HL-60/S4 treated with retinoic acid at 250 ng/mL for 4 days and 3 days (cell line): Measurements from ENCODE around the gene CCT2.

Experiments
- in situ Hi-C: fragments of 300-500 bp; cut with MboI; formaldehyde crosslinking; loops from 2 replicates; pipeline ENCODE4 v1.7.0; 2022; ENCODE audit warnings: low sequenced_read_pairs

Gene CCT2

DNA sequence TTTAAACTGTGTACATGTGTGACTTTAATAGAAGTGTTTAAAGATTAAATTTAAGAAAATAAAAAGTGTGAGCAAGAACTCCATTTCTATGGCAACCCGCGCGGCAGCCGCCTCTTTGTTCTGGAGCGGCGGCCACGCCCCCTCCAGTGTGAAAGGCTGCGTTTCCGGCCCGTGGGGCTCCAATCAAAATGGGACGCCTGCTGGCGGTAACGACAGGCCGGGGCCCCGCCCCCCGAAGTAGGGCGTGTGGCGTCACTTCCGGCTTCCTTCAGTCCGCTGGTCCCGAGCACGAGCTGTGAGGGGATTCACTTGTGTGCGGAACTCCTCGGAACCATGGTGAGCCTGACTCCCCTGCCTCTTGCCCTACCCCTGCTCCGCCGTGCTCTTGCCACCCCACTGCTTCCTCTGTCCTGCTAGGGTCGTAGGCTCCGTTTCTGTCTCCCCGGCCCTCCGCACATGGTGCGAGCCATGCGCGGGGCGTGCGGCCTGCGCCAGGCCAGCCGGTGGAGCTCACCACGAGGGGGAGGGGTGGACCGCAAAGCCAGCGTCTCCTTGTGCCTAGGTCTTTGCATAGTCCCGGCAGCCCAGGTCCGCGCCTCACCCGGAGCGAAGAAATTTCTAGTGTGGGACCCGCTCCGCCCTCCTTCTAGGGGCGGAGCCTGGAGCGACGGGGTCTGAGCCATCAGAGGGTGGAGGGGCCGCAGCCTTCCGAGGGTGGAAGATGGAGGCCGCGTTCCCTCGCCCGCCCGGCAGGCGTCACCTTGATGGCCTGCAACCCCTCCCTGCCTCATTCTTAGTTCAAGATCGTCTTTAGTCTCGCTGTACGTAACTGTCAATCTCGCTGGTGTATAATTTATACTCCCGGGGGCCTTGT lies at the start of gene CCT2:
Gene CCT2 (plus strand): TSS at position 271 of the 874 bp plus-strand sequence. CDS start 63 bp downstream, at position 334.
- in situ Hi-C loops: no loop called here

DNA sequence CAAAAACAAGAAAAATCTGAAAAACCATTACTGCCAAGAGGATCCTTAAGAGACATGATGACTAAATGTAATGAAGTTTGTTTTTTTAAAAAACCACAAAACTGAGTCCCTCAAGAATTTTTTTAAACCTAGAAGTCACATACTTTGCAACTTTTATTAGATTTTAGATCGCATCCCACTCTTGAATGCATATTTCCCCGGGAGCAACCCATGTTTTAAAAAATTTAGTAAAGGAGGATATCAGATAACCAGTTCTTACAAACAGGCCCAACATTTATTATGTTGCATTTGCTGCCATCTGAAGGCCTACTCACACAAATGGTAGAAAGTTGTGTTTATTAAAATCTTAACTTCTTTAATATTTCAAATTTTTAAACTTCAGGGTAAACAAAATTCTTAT lies 44.3 kb upstream of the CCT2 start:
- in situ Hi-C loops: no loop called here

DNA sequence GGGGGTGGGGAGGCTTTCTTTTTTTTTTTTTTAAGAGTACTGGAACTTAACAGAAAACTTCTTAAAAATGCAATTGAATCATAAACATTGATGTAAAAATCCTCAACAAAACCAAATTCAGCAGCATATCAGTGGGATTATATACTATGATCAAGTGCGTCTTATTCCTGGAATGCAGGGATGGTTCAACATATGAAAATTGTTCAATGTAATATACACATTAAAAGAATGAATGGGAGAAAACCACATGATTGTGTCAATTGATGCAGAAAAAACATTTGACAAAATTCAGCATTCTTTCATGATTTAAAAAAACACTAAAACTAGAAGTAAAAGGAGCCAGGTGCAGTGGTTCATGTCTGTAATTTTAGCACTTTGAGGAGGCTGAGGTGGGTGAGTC lies 41.2 kb upstream of the CCT2 start:
- in situ Hi-C loops: no loop called here

DNA sequence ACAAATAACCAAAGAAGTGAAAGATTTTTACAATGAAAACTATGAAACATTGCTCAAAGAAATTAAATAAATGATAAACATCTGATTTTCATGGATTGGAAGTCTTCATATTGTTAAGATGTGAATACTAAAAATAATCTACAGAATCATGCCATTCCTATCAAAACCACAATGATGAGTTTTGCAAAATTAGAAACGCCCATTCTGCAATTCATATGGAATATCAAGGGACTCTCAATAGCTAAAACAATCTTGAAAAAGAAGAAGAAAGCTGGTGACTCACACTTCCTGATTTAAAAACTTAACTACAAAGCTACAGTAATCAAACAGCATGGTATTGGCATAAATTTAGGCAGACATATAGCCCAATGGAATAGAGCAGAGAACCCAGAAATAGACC lies 40.2 kb upstream of the CCT2 start:
- in situ Hi-C loops: no loop called here

DNA sequence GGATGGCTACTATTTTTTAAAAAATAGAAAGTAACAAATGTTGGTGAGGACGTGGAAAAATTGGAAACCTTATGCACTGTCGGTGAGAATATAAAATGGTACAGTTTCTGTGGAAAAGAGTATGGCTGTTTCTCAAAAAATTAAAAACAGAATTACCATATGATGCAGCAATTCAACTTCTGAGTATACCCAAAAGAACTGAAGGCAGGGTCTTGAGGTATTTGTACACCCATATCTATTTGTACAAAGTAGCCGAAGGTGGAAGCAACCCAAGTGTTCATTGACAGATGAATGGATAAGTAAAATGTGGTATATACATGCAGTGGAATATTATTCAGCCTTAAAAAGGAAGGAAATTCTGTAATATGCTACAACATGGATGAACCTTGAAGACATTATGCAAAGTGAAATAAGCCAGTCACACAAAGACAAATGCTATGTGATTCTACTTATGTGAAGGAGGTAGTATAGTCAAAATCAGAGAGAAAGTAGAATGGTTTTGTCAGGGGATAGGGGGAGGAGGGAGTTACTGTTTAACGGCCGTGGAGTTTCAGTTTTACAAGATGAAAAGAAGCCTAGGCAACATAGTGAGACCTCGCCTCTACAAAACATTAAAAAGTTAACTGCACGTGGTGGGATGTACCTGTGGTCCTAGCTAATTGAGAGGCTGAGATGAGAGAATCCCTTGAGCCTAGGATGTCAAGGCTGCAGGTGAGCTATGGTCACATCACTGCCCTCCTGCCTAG lies 38.4 kb upstream of the CCT2 start:
- in situ Hi-C loops: no loop called here

DNA sequence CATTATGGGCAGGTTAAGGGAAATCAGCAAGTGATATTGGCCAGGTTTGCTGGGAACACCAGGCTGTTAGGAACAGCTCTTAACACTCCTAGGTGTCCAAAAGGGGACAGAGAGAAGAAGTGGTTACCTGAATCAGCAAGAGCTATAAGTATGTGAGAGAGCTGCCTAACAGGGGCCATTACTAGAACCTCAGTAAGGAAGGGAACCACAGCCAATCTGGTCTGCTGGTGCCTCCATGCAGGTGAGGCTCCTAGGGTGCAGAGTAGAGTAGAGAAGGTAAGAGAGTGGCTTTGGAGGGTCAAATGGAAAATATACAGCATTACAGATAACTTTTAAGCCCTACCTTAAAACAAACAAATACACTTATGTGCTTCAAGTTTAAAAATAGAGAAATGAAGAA lies 36.6 kb upstream of the CCT2 start:
- in situ Hi-C loops: no loop called here

DNA sequence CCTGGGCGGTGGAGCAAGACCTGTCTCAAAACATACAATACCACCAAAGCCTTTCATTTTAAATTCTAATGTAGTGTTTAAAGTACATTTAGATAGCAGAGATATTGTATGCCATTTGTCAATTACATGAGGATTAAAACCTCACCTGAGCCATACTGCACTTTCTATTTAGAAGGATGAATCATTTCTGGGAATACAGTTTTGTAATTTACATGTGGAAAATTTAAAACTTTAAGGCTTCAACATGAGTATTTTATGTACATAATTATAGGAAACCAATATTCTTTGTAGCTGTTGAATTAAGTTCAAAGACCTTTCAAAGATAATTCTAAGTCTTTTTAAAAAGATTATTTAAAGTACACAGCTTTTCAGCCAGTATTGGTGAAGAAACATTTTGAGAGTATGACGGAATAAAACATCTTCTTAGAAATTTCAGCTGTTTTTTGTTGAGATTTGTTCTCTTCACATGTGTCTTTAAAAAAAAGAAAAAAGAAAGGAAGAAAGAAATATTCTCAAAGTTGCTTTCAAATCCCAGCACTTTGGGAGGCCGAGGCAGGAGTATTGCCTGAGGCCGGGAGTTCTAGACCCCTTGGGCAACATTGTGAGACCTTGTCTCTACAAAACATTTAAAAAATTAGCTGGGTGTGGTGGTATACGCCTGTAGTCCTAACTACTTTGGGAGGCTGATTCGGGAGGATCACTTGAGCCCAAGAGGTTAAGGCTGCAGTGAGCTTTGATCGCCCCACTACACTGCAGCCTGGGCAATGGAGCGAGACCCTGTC lies 34.5 kb upstream of the CCT2 start:
- in situ Hi-C loops: loop anchor here (25.0 kb wide), 1 partner anchor 263 kb away; no protein-coding TSS in a partner anchor

DNA sequence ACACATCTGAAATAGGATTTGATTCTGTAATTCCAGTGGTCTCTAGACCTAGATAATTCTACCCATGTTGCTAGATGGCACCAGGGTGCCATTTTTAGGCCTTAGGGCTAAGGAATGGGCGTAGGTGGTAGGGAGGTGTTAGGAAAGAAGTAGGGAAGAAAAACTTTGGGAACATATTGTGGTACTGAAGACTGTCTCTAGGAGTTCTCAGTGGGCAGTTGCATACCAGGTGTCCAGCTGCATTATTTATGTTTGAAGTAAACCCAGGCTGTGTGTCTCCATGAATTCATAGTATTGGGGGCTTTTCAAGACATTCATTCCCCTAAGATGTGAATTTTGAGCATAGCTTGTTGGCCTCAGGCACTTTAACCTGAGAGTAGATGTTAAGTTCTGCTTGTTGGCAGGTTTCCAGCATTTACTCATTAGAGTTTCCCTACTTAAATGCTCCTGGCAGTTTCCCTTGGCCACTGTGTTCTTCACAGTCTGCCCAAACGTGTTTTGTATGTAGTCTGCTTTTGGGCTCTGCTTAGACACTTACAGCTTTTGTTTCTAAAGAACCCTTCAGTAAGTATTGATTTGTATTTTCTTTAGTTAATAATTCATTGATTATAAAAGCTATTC lies 31.5 kb upstream of the CCT2 start:
- in situ Hi-C loops: loop anchor here (25.0 kb wide), 1 partner anchor 266 kb away; no protein-coding TSS in a partner anchor

DNA sequence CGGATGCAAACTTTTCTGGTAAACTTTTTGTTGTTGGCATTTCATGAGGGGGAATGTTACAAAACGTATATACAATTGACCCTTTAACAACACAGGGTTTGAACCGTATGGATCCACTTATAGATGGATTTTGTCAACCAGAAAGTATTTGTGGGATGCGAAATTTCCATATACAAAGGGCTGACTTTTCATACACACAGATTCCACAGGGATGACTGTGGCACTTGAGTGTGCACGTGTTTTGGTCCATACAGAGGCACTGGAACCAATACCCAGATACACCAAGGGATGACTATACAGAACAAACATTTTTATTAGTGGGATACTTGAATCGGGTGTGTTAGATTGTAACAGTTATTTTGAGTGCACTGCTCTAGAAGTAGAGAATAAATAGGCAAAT lies 29.8 kb upstream of the CCT2 start:
- in situ Hi-C loops: loop anchor here (25.0 kb wide), 1 partner anchor 268 kb away; no protein-coding TSS in a partner anchor

DNA sequence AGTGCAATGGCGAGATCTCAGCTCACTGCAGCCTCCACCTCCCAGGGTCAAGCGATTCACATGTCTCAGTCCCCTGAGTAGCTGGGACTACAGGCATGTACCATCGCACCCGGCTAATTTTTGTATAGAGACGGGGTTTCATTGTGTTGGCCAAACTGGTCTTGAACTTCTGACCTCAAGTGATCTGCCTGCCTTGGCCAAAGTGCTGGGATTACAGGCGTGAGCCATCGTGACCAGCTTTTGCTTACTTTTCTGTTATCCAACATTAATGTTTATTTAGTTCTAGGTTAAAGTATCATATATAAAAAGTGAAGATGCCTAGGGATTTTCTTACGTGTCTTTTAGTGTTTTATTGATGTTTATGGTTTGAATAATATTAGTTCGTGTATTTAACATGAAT lies 28.9 kb upstream of the CCT2 start:
- in situ Hi-C loops: loop anchor here (25.0 kb wide), 1 partner anchor 269 kb away; no protein-coding TSS in a partner anchor

DNA sequence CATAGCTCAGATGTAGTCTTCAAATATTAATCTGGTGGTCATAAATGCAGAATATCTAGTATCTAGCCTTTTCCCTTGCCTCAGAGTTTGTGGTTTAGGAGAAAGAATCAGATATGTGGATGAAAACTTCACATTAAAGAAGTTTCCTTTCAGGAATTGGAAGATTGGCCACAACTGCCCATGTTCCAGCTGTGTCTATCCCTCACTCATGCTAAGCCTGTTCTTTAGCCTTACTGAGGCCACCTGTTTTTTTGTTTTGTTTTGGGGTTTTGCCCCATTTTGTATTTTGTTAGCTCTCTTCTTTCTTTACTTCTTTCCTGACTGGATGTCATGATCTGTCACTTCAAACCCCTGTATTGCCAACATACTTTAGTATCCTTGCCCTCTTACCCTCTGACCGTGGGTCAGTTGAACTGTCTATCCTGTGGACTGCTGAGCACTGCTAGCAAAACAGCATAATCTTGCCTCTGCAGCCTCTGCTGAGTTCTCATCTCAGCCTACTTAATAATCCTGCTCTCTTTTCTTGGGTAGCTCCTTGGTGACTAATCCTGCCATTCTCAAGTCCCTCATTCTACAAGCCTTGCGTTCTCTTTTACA lies 22.0 kb upstream of the CCT2 start:
- in situ Hi-C loops: loop anchor here (25.0 kb wide), 1 partner anchor 276 kb away; no protein-coding TSS in a partner anchor

DNA sequence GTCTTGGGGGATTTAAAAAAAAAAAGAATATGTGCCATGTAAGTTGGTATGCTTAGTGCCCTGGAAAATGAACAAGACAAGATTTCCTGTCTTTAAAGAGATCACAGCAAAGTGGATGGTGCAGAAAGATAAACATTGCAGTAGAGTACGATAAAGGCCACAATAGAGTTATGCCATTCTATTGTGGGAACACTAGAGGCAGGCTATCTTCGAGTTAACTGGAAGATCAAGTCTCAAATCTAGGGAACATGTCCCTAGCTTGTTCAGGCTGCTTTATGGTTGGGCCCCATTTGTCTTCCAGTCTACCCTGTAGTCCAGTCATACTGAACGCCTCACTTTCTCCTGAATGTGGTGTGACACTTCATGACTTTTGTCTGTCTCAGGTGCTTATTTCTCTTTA lies 18.7 kb upstream of the CCT2 start:
- in situ Hi-C loops: loop anchor here (25.0 kb wide), 1 partner anchor 279 kb away; no protein-coding TSS in a partner anchor

DNA sequence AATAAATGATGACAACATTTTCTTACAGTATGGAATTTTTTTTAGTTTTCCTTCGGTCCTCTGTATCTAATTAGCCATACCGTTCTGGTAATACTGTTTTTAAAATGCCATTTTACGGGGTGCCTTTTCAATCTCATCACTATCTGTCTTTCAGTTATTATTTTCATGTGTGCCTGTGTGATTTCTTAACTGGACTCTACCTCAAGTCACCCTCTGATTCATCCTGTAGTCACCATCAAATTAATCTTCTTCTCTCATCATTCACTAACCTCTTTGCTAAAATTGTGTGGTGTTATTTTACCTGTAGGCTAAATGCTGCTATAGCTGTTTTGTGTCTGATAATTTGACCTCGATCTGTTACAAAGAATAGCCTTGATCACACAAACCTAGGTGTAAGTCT lies 16.0 kb upstream of the CCT2 start:
- in situ Hi-C loops: loop anchor here (25.0 kb wide), 1 partner anchor 282 kb away; no protein-coding TSS in a partner anchor

DNA sequence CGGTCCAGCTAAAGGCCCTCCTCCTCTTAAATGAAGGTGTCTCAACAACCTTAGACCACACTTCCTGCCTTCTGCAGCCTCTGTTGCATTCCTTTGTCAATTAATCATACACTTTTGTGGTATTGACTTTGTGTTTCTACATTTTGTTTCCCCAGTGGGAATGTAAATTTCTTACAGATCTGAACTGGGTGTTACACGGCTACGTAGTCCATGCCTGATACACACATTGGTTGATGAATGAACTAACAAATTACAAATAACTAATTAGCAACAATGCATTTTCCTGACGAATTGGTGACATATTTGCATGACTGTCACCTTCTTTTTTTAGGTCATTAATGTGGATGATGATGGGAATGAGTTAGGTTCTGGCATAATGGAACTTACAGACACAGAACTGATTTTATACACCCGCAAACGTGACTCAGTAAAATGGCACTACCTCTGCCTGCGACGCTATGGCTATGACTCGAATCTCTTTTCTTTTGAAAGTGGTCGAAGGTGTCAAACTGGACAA lies 15.2 kb upstream of the CCT2 start:
- in situ Hi-C loops: loop anchor here (25.0 kb wide), 1 partner anchor 283 kb away; no protein-coding TSS in a partner anchor

DNA sequence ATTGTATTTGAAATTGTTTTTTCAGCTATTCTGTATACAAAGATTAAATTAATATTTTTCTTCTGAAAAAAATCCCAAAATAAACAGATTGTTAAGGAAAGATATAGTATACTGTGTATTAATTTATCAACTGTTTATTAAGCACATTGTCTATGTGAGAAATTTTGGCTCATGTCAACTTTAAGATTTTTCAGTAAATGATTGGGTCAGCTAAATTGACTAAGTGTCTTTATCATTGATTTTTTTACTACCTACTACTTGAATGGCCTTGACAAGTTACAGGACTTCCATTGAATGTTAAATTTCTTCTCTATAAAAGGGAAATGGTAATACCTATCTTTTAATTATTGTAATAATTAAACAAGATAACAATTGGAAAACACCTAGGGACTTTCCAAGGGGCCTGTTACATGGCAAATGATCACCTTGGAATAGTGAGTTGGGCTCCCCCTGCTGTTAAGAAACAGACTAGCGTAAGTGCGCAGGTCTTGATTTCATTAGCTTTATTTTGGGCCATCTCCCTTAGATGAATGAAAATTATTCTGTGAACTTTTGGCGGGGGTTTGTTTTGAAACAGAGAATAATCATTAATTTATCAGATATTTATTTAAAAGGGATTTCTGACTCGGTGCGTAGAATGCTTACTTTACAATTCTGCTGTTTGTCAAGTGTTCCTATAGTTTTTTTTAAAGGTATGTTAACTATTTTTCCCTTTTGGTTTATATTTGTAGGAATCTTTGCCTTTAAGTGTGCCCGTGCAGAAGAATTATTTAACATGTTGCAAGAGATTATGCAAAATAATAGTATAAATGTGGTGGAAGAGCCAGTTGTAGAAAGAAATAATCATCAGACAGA lies 14.5 kb upstream of the CCT2 start:
- in situ Hi-C loops: loop anchor here (25.0 kb wide), 1 partner anchor 283 kb away; no protein-coding TSS in a partner anchor

DNA sequence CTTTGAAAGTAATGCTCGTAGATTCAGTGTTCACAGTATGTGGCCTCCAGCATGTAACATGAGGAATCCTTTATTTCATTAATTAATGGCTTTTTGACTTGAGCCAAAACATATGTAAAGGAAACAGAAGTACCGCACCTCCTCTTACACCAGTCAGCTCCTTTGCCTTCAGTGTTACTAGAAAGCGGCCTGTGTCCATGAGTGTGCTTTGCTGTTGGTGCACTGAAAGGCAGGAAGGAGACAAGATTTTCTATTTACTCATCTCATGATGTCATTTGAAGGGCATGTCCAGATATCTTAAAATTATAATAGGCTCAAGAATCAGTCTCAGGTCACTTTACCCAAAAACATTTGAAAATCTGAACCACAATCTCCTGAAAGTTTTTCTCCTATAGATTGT lies 9.9 kb upstream of the CCT2 start:
- in situ Hi-C loops: no loop called here

DNA sequence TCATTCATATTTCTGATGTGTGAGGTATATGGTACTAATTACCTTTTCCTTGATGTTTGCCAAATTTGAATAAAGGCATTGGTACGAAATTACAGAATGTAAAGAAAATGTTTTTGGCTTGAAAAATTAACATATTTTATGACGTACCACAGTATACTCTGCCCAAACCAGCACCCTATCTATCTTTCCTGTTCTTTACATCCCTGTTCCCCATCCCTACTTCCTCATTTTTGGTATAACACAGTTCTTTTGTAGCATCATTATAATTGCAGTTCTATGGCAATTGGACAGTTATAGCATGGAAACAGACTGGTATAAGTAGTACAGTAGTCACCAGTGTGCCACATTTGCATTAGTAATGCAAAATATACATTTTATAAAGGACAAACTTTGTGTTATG lies 7.0 kb upstream of the CCT2 start:
- in situ Hi-C loops: no loop called here

DNA sequence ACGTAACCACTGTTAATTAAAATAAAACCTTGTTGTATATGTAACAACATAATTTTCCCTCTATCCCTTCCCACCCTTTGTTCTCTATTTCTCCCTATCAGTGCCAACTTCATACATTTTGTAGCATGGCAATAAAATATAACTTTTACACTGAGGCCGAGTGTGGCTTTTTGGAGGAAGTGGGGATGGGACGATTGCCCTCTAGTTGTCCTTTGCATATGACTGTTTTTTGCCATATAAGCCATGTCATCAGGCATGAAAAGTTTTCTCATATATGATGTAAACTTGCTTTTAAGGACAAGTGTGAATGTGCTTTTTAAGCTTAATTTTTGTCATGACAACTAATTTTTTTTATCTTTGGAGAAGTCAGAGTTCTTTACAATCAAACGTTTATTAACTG lies 6.2 kb upstream of the CCT2 start:
- in situ Hi-C loops: no loop called here

DNA sequence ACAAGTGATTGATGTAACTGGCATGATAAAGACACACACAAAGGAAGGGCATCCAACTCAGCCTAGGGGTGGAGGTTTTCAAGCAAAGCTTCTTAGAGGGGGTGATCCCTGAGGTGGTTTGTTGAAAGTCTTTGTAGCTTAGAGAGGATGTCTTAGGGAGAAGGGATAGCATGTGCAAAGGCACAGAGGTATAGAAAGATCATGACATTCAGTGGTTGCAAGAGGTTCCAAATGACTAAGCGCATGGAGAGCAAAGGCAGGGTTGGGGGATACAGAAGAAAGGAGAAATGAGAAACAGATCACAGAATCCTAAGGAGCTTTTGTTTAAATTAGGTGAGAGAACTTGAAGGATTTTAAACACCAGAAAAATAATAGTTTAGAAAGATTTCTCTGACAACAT lies 5.2 kb upstream of the CCT2 start:
- in situ Hi-C loops: no loop called here
